Karpas-422 (cell line): ENCODE measurements around the gene ITPR2. TPM values are rescaled to one million over a fixed set of nuclear protein-coding genes. Genes with fewer than 3 reads are reported as not detected.
"Not testable (repeated sequence)": the region's sequence is repeated elsewhere in the genome, so short reads cannot be mapped to it uniquely, and the experiment has no call there.

Experiments used
- DNase-seq: peaks from one replicate; pipeline ENCODE4 v3.0.0-alpha.2; 2015
- H2AFZ ChIP-seq: fragments of 200-600 bp; sonication (generic); 2 replicates; pipeline ENCODE4 v1.6.1; 2014; ENCODE audit warnings: antibody characterized with exemption, low read length, mixed read lengths
- H3K27ac ChIP-seq: fragments of 200-600 bp; sonication (generic); 2 replicates; pipeline ENCODE4 v1.5.1; 2014; ENCODE audit warnings: mild to moderate bottlenecking, low read length, moderate library complexity
- H3K27me3 ChIP-seq: fragments of 200-600 bp; sonication (generic); 2 replicates; pipeline ENCODE4 v1.6.1; 2014; ENCODE audit warnings: low read length, mixed read lengths
- H3K36me3 ChIP-seq: fragments of 200-600 bp; sonication (generic); 2 replicates; pipeline ENCODE4 v1.6.1; 2014; ENCODE audit warnings: low read length, mixed read lengths; ENCODE audit not compliant: insufficient read depth
- H3K4me1 ChIP-seq: fragments of 200-600 bp; sonication (generic); 2 replicates; pipeline ENCODE4 v1.6.1; 2014; ENCODE audit warnings: mild to moderate bottlenecking, low read length, mixed read lengths
- H3K4me2 ChIP-seq: fragments of 200-600 bp; sonication (generic); 2 replicates; pipeline ENCODE4 v1.6.1; 2014; ENCODE audit warnings: low read length, low read depth, mild to moderate bottlenecking; ENCODE audit not compliant: poor library complexity, severe bottlenecking
- H3K4me3 ChIP-seq: fragments of 200-600 bp; sonication (generic); 2 replicates; pipeline ENCODE4 v1.5.1; 2014; ENCODE audit warnings: mild to moderate bottlenecking, antibody characterized with exemption, low read length, mixed read lengths
- H3K79me2 ChIP-seq: fragments of 200-600 bp; sonication (generic); 2 replicates; pipeline ENCODE4 v1.6.1; 2014; ENCODE audit warnings: mild to moderate bottlenecking, low read length, mixed read lengths
- H3K9ac ChIP-seq: fragments of 200-600 bp; sonication (generic); 2 replicates; pipeline ENCODE4 v1.6.0; 2014; ENCODE audit warnings: low read length
- H3K9me2 ChIP-seq: fragments of 200-600 bp; sonication (generic), shearing (Covaris generic); replicated peaks from 2 replicates; pipeline ENCODE4 v1.6.0; 2014; ENCODE audit warnings: mild to moderate bottlenecking, low read length, moderate library complexity; ENCODE audit not compliant: insufficient read depth
- H3K9me3 ChIP-seq: fragments of 300-700, 200-600 bp; sonication (generic); 2 replicates; pipeline ENCODE4 v1.6.1; 2014; ENCODE audit warnings: low read length, mixed read lengths
- H4K20me1 ChIP-seq: fragments of 200-600 bp; sonication (generic); 2 replicates; pipeline ENCODE4 v1.6.1; 2014; ENCODE audit warnings: mild to moderate bottlenecking, antibody characterized with exemption, low read length, low read depth; ENCODE audit not compliant: insufficient read depth
- total RNA-seq: library from RNA; depleted of rRNA; stranded (reverse); fragments of >200 nt; shearing (Covaris generic); gene quantifications from 2 replicates; pipeline ENCODE4 v1.2.3, GENCODE V29; 2014; ENCODE audit warnings: low replicate concordance

ITPR2 gene
- total RNA-seq, 1 experiment from 2014 or later, result 128 TPM

DNA sequence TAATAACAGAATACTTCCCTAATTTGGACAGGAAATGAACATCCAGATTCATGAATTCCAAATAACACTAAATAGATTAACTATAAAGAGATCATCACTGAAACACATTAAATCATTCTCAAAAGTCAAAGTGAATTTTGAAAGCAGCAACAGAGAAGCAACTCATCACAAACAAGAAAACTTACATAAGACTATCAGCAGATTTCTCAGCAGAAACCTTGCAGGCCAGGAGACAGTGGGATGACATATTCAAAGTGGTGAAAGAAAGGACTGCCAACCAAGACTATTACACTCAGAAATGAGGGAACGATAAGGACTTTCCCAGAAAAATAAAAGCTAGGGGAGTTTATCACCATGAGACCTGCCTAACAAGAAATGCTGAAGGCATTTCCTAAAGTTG, 70.8 kb downstream of the ITPR2 start:
- H3K9me3 ChIP-seq, result peaks cover 22% of the 10 kb centered on the region
- DNase-seq, result no peak
- no peaks in the 10 kb centered on the region for H3K27me3 ChIP-seq
- no peak overlapping the region for H3K27ac ChIP-seq
- H2AFZ ChIP-seq, result no peak overlapping the region
- H3K79me2 ChIP-seq, result peaks cover 97% of the 10 kb centered on the region
- no peak overlapping the region for H3K4me2 ChIP-seq
- no peaks in the 10 kb centered on the region for H3K4me1 ChIP-seq
- no peak overlapping the region for H3K9ac ChIP-seq
- H4K20me1 ChIP-seq, result no peaks in the 10 kb centered on the region
- H3K36me3 ChIP-seq, result peaks cover 36% of the 10 kb centered on the region
- H3K4me3 ChIP-seq, result no peak overlapping the region
- no peaks in the 10 kb centered on the region for H3K9me2 ChIP-seq

DNA sequence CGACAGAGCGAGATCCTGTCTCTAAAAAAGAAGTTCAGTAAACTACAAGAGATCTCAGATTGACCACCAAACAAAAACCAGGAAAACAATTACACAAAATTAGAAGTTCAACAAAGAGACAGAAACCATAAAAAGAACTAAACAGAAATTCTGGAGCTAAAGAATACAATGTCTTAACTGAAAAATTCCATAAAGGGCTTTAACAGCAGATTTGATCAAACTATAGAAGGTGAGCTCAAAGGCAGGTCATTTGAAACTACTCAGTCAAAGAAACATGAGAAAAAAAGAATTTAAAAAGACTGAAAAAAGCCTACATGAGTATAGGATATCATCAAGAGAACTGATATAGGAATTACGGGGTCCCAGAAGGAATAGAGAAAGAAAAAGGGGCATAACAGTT, 71.2 kb downstream of the ITPR2 start:
- Histone ChIP-seq H3K4me2 (no peak overlapping the region), H3K36me3 (peaks cover 35% of the 10 kb centered on the region), H3K9ac (no peak overlapping the region), H3K9me2 (no peaks in the 10 kb centered on the region), H3K27me3 (no peaks in the 10 kb centered on the region), H3K4me3 (no peak overlapping the region), H4K20me1 (no peaks in the 10 kb centered on the region), H3K9me3 (peaks cover 22% of the 10 kb centered on the region), H3K27ac (no peak overlapping the region), H3K4me1 (no peaks in the 10 kb centered on the region), H3K79me2 (peaks cover 96% of the 10 kb centered on the region), H2AFZ (no peak overlapping the region)
- no peak for DNase-seq

DNA sequence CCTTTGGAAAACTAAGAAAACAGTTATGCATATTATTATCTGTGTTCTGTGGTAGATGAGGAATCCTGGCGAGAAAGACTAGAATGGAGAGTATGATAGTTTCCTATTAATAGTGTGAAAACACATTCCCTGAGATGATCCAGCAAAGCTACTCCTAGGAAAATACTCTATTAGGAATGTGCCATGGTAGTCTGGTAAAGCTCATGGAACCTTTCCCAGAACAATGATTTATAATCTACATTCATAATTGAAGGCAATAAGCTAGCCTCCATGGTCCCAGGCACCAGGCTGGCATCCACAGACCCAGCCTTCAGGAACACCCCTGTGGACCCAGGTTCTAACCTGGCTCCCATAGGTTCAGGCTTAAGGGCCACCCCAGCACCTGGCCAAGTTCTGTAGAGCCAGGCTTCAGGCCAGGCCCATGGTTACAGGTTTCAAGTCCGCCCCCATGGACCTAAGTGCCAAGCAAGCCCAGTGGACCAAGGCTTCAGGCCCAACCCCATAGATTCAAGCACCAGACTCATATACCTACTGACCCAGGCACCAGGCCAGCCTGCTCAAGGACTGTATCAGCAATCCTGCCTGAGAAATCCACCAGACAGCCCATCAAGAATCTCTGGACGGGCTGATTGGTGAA, 72.2 kb downstream of the ITPR2 start:
- no peak overlapping the region for H3K9ac ChIP-seq
- H3K4me3 ChIP-seq, result no peak overlapping the region
- DNase-seq, result no peak
- peaks cover 28% of the 10 kb centered on the region for H3K36me3 ChIP-seq
- H3K79me2 ChIP-seq, result peaks cover 97% of the 10 kb centered on the region
- H3K9me2 ChIP-seq, result no peaks in the 10 kb centered on the region
- no peaks in the 10 kb centered on the region for H4K20me1 ChIP-seq
- no peak overlapping the region for H3K4me2 ChIP-seq
- H3K4me1 ChIP-seq, result no peaks in the 10 kb centered on the region
- H2AFZ ChIP-seq, result no peak overlapping the region
- H3K9me3 ChIP-seq, result peaks cover 21% of the 10 kb centered on the region
- H3K27me3 ChIP-seq, result no peaks in the 10 kb centered on the region
- no peak overlapping the region for H3K27ac ChIP-seq

DNA sequence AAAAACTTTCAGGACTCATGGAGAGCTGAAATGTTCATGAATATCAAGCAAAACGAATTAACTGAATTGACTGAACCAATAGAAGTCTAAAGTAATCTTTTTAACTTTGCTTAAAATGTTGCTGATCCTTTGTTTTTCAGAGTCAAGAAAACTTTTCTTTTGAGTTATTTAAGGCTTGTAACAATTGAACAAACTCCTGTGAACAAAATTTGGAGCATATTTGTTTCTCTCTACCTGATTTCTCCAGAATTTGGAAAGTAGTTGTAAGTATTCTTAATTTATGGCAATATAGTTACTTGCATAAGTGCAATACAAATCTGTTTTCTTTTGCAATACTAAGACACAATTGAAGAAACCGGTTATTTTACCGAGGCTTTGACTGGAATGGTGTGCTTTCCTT, 77.6 kb downstream of the ITPR2 start:
- not testable (repeated sequence) for DNase-seq, H3K4me2 ChIP-seq, H4K20me1 ChIP-seq, H3K9me2 ChIP-seq, H2AFZ ChIP-seq, H3K27me3 ChIP-seq, H3K36me3 ChIP-seq, H3K9ac ChIP-seq, H3K9me3 ChIP-seq, H3K27ac ChIP-seq, H3K4me3 ChIP-seq
- Histone ChIP-seq H3K4me1 (peaks cover 18% of the 10 kb centered on the region), H3K79me2 (peaks cover 94% of the 10 kb centered on the region)

DNA sequence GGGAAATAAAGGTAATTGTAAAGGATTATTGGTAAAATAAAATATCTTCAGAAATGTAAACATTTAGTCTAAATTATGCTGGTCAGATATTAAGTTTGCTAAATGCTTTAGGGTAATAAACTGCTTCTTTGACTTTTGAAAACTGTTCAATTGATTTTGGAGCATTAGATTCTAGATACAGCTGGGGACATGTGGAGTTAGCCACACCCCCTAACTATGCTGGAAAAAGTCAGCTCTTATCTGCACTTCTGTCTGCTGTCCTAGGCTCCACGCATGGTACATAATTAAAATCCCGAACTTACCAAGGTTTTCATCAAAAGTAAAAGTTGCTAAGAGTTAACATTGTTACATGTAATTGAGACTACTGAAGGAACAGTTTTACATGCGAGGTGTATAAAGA, 78.8 kb downstream of the ITPR2 start:
- no peak overlapping the region for H2AFZ ChIP-seq
- H3K79me2 ChIP-seq, result peaks cover 94% of the 10 kb centered on the region
- H4K20me1 ChIP-seq, result no peaks in the 10 kb centered on the region
- DNase-seq, result no peak
- peaks cover 5% of the 10 kb centered on the region for H3K9me3 ChIP-seq
- peaks cover 30% of the 10 kb centered on the region for H3K4me1 ChIP-seq
- H3K36me3 ChIP-seq, result 0 out of 2 replicates have a peak, but pooled peaks cover 7% of the 10 kb centered on the region
- no peaks in the 10 kb centered on the region for H3K27me3 ChIP-seq
- H3K9me2 ChIP-seq, result no peaks in the 10 kb centered on the region
- H3K9ac ChIP-seq, result no peak overlapping the region
- no peak overlapping the region for H3K27ac ChIP-seq
- H3K4me2 ChIP-seq, result no peak overlapping the region
- H3K4me3 ChIP-seq, result no peak overlapping the region

DNA sequence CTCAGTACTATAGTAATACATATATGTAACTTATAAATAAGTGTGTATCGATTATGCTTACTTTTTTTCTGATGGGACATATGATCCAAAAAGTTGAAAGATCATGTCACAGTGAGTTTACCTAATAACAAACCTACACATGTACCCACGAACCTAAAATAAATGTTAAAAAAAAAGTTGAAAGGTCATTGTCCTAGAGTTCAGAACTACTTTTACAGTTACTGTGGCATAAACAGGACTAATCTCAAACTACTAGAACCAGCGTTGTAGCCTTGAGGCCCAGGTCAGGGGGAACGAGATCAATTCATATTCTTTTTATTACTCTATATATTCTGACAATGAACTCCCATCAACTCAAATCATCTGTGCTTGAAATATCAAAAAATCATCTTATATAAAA, 81.8 kb downstream of the ITPR2 start:
- Histone ChIP-seq H3K4me2 (peak overlapping the region; percentile 68), H3K9me2 (no peaks in the 10 kb centered on the region)
- no peak for DNase-seq

DNA sequence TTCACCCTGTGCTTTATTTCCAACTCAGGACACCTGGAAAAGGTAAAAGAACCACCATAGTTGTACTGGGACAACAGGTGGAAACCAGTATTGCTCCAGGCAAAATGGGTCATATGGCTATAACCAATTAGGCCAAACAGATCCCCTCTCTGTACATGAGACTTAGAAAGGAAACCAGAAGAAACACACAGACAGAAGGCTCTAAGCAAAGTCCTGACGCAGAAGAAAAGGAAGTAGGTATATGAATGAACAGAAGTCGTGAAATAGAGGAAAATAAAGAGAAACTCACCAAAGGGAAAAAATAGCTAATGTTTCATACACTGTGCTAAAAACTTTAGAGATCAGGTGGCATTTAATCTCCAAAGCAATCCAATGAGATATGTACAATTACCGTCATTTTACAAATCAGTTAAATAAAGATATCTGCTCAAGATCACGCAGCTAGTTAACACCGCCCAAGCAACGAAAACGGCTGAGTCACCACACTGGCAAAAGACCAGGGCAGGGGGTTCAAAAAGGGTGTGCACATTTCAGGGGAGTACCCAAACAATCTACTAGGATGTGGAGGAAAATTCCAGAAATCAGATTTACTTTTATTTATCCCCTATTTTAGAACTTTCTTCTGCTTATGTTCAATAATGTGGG, 82.3 kb downstream of the ITPR2 start:
- Histone ChIP-seq H3K4me3 (peak overlapping the region; percentile 38), H3K9me2 (no peaks in the 10 kb centered on the region), H4K20me1 (no peaks in the 10 kb centered on the region), H3K79me2 (peaks cover 95% of the 10 kb centered on the region), H3K27me3 (no peaks in the 10 kb centered on the region), H3K9ac (peak overlapping the region; percentile 41), H3K27ac (peak overlapping the region; percentile 79), H3K4me2 (peak overlapping the region; percentile 68), H3K9me3 (peaks cover 3% of the 10 kb centered on the region), H2AFZ (no peak overlapping the region), H3K36me3 (0 out of 2 replicates have a peak, but pooled peaks cover 4% of the 10 kb centered on the region), H3K4me1 (peaks cover 65% of the 10 kb centered on the region)
- peak; percentile 68 for DNase-seq

More for the DNA sequence above, 81.8 kb downstream of the ITPR2 start:
- peaks cover 95% of the 10 kb centered on the region for H3K79me2 ChIP-seq
- peaks cover 5% of the 10 kb centered on the region for H3K9me3 ChIP-seq
- no peaks in the 10 kb centered on the region for H3K27me3 ChIP-seq
- H3K27ac ChIP-seq, result peak overlapping the region; percentile 79
- H4K20me1 ChIP-seq, result no peaks in the 10 kb centered on the region
- H3K4me1 ChIP-seq, result peaks cover 60% of the 10 kb centered on the region
- H3K36me3 ChIP-seq, result 0 out of 2 replicates have a peak, but pooled peaks cover 7% of the 10 kb centered on the region
- H3K9ac ChIP-seq, result peak overlapping the region; percentile 41
- peak overlapping the region; percentile 38 for H3K4me3 ChIP-seq
- H2AFZ ChIP-seq, result no peak overlapping the region

DNA sequence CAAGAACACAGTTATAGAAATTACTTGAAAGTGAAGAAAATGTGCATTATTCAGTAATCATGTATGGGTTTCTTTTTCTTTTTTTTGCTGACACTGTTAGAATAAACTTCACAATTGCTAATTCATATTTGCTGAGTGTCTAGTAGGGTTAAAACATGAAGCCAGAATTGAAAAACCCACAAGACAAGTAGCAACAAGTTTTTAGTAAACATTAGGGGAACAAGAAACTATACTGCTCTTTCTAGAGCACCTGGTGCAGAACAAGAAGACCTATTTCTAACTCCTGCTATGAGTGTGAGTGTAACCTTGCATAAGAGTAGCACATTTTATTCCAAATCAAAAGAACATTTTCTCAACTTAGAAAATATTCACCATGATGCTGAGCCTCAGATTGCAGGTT, 83.2 kb downstream of the ITPR2 start:
- Histone ChIP-seq H3K79me2 (peaks cover 95% of the 10 kb centered on the region), H4K20me1 (no peaks in the 10 kb centered on the region), H3K9me2 (no peaks in the 10 kb centered on the region), H3K4me1 (peaks cover 72% of the 10 kb centered on the region), H3K4me3 (peak overlapping the region; percentile 38), H2AFZ (no peak overlapping the region), H3K9me3 (no peaks in the 10 kb centered on the region), H3K36me3 (no peaks in the 10 kb centered on the region), H3K9ac (peak overlapping the region; percentile 41), H3K4me2 (peak overlapping the region; percentile 68), H3K27me3 (no peaks in the 10 kb centered on the region), H3K27ac (peak overlapping the region; percentile 79)
- no peak for DNase-seq
